SK-N-SH treated with all-trans-retinoic acid at 6 μM for 48 hours (cell line): ENCODE measurements around the gene SLC5A5.

ENCODE experiments used
- BACH2 ChIP-seq: fragments of 250-450 bp; sonication (Bioruptor Pico); IDR thresholded peaks from 2 replicates; pipeline ENCODE4 v1.9.0; 2021; ENCODE audit warnings: mild to moderate bottlenecking, borderline replicate concordance
- CSDC2 ChIP-seq: fragments of 250-450 bp; sonication (Bioruptor Pico); IDR thresholded peaks from 2 replicates; pipeline ENCODE4 v1.5.0; 2020; ENCODE audit warnings: mild to moderate bottlenecking, moderate library complexity
- GLIS3 ChIP-seq: fragments of 250-450 bp; sonication (Bioruptor Pico); IDR thresholded peaks from 2 replicates; pipeline ENCODE4 v1.5.0; 2020; ENCODE audit warnings: mild to moderate bottlenecking, moderate library complexity
- ISL1 ChIP-seq: fragments of 250-450 bp; sonication (Bioruptor Pico); IDR thresholded peaks from 2 replicates; pipeline ENCODE4 v2.1.2; 2022; ENCODE audit warnings: mild to moderate bottlenecking, moderate library complexity
- OSR1 ChIP-seq: fragments of 250-450 bp; sonication (Bioruptor Pico); IDR thresholded peaks from 2 replicates; pipeline ENCODE4 v1.8.0; 2022; ENCODE audit warnings: moderate library complexity, mild to moderate bottlenecking, inconsistent platforms
- PPARA ChIP-seq: fragments of 250-450 bp; sonication (Bioruptor Pico); IDR thresholded peaks from 2 replicates; pipeline ENCODE4 v1.5.0; 2020; ENCODE audit warnings: mild to moderate bottlenecking, borderline replicate concordance
- RARB ChIP-seq: fragments of 250-450 bp; sonication (Bioruptor Pico); IDR thresholded peaks from 2 replicates; pipeline ENCODE4 v1.8.0; 2021; ENCODE audit warnings: mild to moderate bottlenecking, moderate library complexity
- ZNF70 ChIP-seq: fragments of 450-650 bp; formaldehyde crosslinking; IDR thresholded peaks from 2 replicates; pipeline ENCODE4 v1.5.0; 2020; ENCODE audit warnings: mild to moderate bottlenecking, moderate library complexity
- TF ChIP-seq, protein P1 (sequence below): fragments of 250-450 bp; sonication (Bioruptor Pico); IDR thresholded peaks from 2 replicates; pipeline ENCODE4 v1.8.0; 2021; ENCODE audit warnings: low read depth, mild to moderate bottlenecking, moderate library complexity, borderline replicate concordance
- TF ChIP-seq, protein P2 (sequence below): fragments of 250-450 bp; sonication (Bioruptor Pico); IDR thresholded peaks from 2 replicates; pipeline ENCODE4 v1.5.0; 2020; ENCODE audit warnings: mild to moderate bottlenecking, moderate library complexity
- TF ChIP-seq, protein P3 (sequence below): fragments of 250-450 bp; sonication (Bioruptor Pico); IDR thresholded peaks from 2 replicates; pipeline ENCODE4 v1.5.1; 2020; ENCODE audit warnings: low read depth, mild to moderate bottlenecking, moderate library complexity
- TF ChIP-seq, protein P4 (sequence below): fragments of 250-450 bp; sonication (Bioruptor Pico); IDR thresholded peaks from 2 replicates; pipeline ENCODE4 v1.8.0; 2020; ENCODE audit warnings: mild to moderate bottlenecking, moderate library complexity, borderline replicate concordance

DNA sequence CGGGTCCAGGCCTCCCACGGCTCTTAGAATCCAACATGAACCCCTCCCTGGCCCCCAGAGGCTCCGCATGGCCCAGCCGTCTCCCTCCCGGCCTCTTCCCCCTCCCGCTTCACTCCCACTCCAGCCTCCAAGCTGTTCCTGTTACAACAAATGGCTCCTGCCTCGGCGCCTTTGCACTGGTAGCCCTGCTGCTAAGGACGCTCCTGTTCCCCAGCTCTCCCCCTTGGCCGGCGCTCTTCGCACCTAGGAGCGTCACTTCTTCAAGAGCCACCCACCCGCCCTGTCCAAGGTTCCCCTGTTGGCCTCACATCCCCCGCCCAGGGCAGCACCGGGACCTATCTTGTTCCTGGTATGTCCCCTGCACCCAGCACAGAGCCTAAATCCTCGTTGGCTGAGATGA is 70.4 kb downstream of the SLC5A5 start:
- no peak for TF ChIP-seq BACH2 (CRISPR knock-in tag)
- TF ChIP-seq, protein P1, sequence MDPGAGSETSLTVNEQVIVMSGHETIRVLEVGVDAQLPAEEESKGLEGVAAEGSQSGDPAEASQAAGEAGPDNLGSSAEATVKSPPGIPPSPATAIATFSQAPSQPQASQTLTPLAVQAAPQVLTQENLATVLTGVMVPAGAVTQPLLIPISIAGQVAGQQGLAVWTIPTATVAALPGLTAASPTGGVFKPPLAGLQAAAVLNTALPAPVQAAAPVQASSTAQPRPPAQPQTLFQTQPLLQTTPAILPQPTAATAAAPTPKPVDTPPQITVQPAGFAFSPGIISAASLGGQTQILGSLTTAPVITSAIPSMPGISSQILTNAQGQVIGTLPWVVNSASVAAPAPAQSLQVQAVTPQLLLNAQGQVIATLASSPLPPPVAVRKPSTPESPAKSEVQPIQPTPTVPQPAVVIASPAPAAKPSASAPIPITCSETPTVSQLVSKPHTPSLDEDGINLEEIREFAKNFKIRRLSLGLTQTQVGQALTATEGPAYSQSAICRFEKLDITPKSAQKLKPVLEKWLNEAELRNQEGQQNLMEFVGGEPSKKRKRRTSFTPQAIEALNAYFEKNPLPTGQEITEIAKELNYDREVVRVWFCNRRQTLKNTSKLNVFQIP (CRISPR knock-in tag) = no peak
- no peak for TF ChIP-seq OSR1 (CRISPR knock-in tag)
- no peak for TF ChIP-seq PPARA (CRISPR knock-in tag)
- TF ChIP-seq, protein P2, sequence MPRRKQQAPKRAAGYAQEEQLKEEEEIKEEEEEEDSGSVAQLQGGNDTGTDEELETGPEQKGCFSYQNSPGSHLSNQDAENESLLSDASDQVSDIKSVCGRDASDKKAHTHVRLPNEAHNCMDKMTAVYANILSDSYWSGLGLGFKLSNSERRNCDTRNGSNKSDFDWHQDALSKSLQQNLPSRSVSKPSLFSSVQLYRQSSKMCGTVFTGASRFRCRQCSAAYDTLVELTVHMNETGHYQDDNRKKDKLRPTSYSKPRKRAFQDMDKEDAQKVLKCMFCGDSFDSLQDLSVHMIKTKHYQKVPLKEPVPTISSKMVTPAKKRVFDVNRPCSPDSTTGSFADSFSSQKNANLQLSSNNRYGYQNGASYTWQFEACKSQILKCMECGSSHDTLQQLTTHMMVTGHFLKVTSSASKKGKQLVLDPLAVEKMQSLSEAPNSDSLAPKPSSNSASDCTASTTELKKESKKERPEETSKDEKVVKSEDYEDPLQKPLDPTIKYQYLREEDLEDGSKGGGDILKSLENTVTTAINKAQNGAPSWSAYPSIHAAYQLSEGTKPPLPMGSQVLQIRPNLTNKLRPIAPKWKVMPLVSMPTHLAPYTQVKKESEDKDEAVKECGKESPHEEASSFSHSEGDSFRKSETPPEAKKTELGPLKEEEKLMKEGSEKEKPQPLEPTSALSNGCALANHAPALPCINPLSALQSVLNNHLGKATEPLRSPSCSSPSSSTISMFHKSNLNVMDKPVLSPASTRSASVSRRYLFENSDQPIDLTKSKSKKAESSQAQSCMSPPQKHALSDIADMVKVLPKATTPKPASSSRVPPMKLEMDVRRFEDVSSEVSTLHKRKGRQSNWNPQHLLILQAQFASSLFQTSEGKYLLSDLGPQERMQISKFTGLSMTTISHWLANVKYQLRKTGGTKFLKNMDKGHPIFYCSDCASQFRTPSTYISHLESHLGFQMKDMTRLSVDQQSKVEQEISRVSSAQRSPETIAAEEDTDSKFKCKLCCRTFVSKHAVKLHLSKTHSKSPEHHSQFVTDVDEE = no peak
- TF ChIP-seq ZNF70 = no peak
- no peak for TF ChIP-seq ISL1 (CRISPR knock-in tag)
- TF ChIP-seq, protein P3, sequence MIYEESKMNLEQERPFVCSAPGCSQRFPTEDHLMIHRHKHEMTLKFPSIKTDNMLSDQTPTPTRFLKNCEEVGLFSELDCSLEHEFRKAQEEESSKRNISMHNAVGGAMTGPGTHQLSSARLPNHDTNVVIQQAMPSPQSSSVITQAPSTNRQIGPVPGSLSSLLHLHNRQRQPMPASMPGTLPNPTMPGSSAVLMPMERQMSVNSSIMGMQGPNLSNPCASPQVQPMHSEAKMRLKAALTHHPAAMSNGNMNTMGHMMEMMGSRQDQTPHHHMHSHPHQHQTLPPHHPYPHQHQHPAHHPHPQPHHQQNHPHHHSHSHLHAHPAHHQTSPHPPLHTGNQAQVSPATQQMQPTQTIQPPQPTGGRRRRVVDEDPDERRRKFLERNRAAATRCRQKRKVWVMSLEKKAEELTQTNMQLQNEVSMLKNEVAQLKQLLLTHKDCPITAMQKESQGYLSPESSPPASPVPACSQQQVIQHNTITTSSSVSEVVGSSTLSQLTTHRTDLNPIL = no peak
- no peak for TF ChIP-seq GLIS3 (CRISPR knock-in tag)
- no peak for TF ChIP-seq CSDC2
- TF ChIP-seq, protein P4, sequence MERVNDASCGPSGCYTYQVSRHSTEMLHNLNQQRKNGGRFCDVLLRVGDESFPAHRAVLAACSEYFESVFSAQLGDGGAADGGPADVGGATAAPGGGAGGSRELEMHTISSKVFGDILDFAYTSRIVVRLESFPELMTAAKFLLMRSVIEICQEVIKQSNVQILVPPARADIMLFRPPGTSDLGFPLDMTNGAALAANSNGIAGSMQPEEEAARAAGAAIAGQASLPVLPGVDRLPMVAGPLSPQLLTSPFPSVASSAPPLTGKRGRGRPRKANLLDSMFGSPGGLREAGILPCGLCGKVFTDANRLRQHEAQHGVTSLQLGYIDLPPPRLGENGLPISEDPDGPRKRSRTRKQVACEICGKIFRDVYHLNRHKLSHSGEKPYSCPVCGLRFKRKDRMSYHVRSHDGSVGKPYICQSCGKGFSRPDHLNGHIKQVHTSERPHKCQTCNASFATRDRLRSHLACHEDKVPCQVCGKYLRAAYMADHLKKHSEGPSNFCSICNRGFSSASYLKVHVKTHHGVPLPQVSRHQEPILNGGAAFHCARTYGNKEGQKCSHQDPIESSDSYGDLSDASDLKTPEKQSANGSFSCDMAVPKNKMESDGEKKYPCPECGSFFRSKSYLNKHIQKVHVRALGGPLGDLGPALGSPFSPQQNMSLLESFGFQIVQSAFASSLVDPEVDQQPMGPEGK = no peak
- no peak for TF ChIP-seq RARB (CRISPR knock-in tag)
